Cardiac muscle cell (in vitro differentiated cells and primary cell): ENCODE data around the gene TNFRSF18. TPM values are rescaled to one million over a fixed set of nuclear protein-coding genes. Genes with fewer than 3 reads are reported as not detected.

ENCODE experiments used
- DNase-seq, 2 donors: peaks; one replicate each; pipeline versions ENCODE4 v3.0.0 to v3.0.0-alpha.2; 2010 to 2017; ENCODE audit warnings: low read depth in 1 of 2, low spot score in 1 of 2
- H3K27ac ChIP-seq: fragments of 200-600 bp; sonication (generic); 2 replicates; pipeline ENCODE4 v1.5.1; 2016
- H3K27me3 ChIP-seq: fragments of 200-600 bp; sonication (generic); 2 replicates; pipeline ENCODE4 v1.6.0; 2016; ENCODE audit warnings: control low read depth
- H3K36me3 ChIP-seq: fragments of 200-600 bp; sonication (generic); 2 replicates; pipeline ENCODE4 v1.5.1; 2016; ENCODE audit warnings: control low read depth
- H3K4me1 ChIP-seq: fragments of 200-600 bp; sonication (generic); 2 replicates; pipeline ENCODE4 v1.8.1; 2017; ENCODE audit warnings: low read depth, mild to moderate bottlenecking, mixed run types
- H3K4me3 ChIP-seq: fragments of 200-600 bp; sonication (generic); 2 replicates; pipeline ENCODE4 v1.5.1; 2016; ENCODE audit warnings: mild to moderate bottlenecking
- H3K9me3 ChIP-seq: fragments of 200-600 bp; sonication (generic); 2 replicates; pipeline ENCODE4 v1.5.1; 2017; ENCODE audit warnings: low read depth, mild to moderate bottlenecking, control low read depth
- CTCF ChIP-seq: IDR thresholded peaks from 2 replicates; pipeline ENCODE4 v1.5.1; 2012; ENCODE audit warnings: low read depth, mild to moderate bottlenecking, low read length
- polyA plus RNA-seq: library from polyadenylated mRNA; unstranded; fragments of >200 nt; fragmentation: Nextera tagmentation; extraction: Ambion mirVana; gene quantifications from 2 replicates; pipeline ENCODE4 v1.2.1, GENCODE V29; 2016
- total RNA-seq: library from RNA; depleted of rRNA; stranded (reverse); fragments of >200 nt; gene quantifications from 2 replicates; pipeline ENCODE4 v1.2.3, GENCODE V29; 2016

The TNFRSF18 gene
- total and polyA plus RNA-seq, 2 experiments from 2014 or later: 0.39 TPM; not detected in 1

DNA sequence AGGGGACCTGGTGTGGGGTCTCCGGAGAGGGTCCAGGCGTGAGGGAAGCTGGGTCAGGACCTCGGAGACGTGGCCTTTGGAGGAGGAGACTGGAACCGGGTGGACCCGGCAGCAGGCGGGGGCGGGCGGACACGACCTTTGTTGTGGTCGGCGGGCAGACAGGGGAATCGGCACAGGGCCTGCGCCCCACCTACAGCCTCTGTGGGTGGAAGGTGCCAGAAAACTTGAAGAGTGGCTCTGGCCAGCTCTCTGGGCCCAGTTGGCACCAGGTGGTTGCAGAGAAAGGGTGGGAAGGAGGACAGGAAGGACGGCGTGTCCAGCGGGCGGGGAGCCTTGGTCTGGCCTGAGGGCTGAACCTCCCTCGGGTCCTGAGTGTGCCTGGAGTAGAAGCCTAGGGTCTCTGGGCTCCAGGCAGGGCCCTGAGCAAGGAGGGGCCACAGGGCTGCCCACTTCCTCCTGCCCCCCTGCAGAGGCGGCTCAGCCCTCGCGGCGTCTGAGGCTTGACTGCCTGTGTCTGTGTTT is 40.4 kb downstream of the TNFRSF18 start:
- H3K4me3 ChIP-seq: no peak overlapping the region

GRCh38 chr1:1165485-1165884 is 40.9 kb downstream of the TNFRSF18 start:
- no peak for TF ChIP-seq CTCF
- no peaks in the 10 kb centered on the region for H3K9me3 ChIP-seq
- H3K4me1 ChIP-seq: no peaks in the 10 kb centered on the region
- peaks cover 13% of the 10 kb centered on the region for H3K27me3 ChIP-seq
- no peaks in the 10 kb centered on the region for H3K36me3 ChIP-seq
- no peak overlapping the region for H3K4me3 ChIP-seq
- no peak overlapping the region for H3K27ac ChIP-seq
- no peak for DNase-seq

More for the DNA sequence above, 40.4 kb downstream of the TNFRSF18 start:
- no peaks in the 10 kb centered on the region for H3K4me1 ChIP-seq
- peaks cover 13% of the 10 kb centered on the region for H3K27me3 ChIP-seq
- H3K27ac ChIP-seq: no peak overlapping the region
- no peak for DNase-seq
- TF ChIP-seq CTCF: no peak
- H3K9me3 ChIP-seq: no peaks in the 10 kb centered on the region
- H3K36me3 ChIP-seq: no peaks in the 10 kb centered on the region

DNA sequence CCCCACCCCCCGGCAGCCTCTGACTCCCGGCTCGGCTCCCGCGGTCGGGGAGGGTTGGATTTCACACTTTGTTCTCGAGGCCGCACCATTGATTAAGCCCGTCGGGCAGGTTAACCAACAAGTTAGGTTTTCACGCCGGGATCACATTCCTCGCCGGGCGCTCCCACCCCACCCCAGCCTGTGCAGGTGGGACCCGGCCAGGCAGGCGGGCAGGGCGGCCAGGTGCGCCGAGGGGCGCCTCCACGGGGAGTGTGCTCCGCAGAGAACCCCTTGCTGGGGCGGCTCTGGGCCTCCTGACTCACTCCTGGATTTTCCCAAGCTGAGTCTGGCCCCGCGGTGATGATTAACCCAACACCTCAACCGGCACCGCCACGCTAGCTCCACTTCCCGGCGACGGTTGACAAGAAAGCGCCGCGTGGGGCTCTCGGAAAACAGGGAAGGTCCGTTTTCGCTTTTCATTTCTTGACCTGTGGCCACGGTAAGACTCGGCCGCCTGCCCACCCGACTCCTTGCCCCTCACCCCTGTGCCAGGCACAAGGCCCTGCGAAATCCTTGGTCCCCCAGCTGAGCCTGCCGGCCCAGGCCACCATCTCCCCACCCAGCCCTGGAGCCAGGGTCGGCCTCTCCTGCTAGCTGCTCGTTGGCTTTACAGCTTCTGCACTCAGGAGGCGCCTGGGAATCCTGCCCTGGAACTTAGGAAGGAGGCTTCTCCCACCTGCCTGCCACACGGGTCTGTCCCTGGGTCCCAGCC is 41.5 kb downstream of the TNFRSF18 start:
- H3K27ac ChIP-seq: no peak overlapping the region

DNA sequence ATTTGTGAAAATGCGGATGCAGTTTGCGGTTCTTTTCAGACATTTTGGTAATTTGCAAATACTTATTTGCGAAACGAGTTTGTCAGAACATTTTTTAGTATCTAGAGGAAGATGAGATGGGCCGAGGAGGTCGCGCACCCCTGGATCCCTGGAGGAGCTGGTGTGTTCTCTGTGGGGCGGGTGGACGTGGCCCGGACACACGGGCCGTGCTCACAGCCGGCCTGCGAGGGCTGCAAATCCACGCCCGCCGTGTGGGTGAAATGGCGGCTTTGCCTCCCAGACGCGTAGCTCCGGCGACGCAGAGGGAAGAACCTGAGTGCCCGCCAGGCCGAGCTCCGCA is 42.1 kb downstream of the TNFRSF18 start:
- Histone ChIP-seq H3K27me3 (peaks cover 13% of the 10 kb centered on the region), H3K36me3 (no peaks in the 10 kb centered on the region), H3K4me1 (no peaks in the 10 kb centered on the region), H3K27ac (no peak overlapping the region), H3K4me3 (no peak overlapping the region), H3K9me3 (no peaks in the 10 kb centered on the region)
- DNase-seq: no peak
- no peak for TF ChIP-seq CTCF

More for the DNA sequence above, 41.5 kb downstream of the TNFRSF18 start:
- Histone ChIP-seq H3K36me3 (no peaks in the 10 kb centered on the region), H3K27me3 (peaks cover 13% of the 10 kb centered on the region), H3K9me3 (no peaks in the 10 kb centered on the region), H3K4me1 (no peaks in the 10 kb centered on the region), H3K4me3 (no peak overlapping the region)
- no peak for DNase-seq
- TF ChIP-seq CTCF: no peak

DNA sequence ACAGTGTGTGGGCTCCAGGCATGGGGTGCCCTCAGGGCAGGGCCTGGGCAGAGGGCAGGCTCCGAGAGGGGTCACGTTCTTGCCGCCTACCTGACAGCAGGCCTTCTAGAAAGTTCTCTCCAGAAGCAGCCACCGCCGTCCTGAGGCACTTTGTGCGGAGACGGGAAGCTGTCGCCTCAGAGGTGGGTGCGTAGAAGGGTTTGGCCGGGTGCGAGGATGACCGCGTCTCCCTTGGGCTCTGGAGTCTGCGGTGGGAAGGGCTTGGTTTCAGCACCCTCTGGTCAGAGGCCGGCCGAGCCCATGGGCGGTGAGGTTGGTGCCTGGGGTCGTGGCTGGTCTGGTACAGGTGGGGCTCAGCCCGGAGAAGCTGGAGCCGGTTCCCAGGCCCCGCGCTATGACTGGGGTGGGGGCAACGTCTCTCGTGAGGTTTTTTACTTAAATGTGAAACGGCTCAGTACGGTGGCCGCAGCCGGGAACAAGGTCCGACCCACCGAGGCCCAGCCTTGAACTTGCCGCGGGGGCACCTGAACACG is 42.8 kb downstream of the TNFRSF18 start:
- Histone ChIP-seq H3K27ac (no peak overlapping the region), H3K9me3 (no peaks in the 10 kb centered on the region), H3K4me1 (no peaks in the 10 kb centered on the region), H3K4me3 (no peak overlapping the region), H3K36me3 (no peaks in the 10 kb centered on the region), H3K27me3 (peaks cover 13% of the 10 kb centered on the region)
- no peak for TF ChIP-seq CTCF
- no peak for DNase-seq
